GM23338 (cell line): ENCODE results near the gene PXMP4. TPM values are rescaled to one million over a fixed set of nuclear protein-coding genes. Genes with fewer than 3 reads are reported as not detected.

Experiments used
- ATAC-seq: fragments of 200-7000 bp; cut with Tn5 transposase; 3 replicates; pipeline ENCODE4 v1.9.1; 2020
- DNase-seq: peaks from one replicate; pipeline ENCODE4 v3.0.0-alpha.2; 2015; ENCODE audit warnings: low spot score
- H2AFZ ChIP-seq: fragments of 200-600 bp; sonication (generic); 2 replicates; pipeline ENCODE4 v1.8.0; 2016; ENCODE audit warnings: antibody characterized with exemption, mild to moderate bottlenecking, moderate library complexity
- H3F3A ChIP-seq: fragments of 200-600 bp; sonication (generic); replicated peaks from 2 replicates; pipeline ENCODE4 v1.8.0; 2017; ENCODE audit warnings: antibody characterized with exemption, mixed run types, low read depth
- H3K27ac ChIP-seq: fragments of 200-600 bp; sonication (generic); 2 replicates; pipeline ENCODE4 v1.6.1; 2016; ENCODE audit warnings: low read depth
- H3K27me3 ChIP-seq: fragments of 200-600 bp; sonication (generic); 2 replicates; pipeline ENCODE4 v1.8.0; 2016; ENCODE audit warnings: mild to moderate bottlenecking, mixed run types, moderate library complexity; ENCODE audit not compliant: insufficient read depth
- H3K36me3 ChIP-seq: fragments of 200-600 bp; sonication (generic); 2 replicates; pipeline ENCODE4 v1.8.0; 2016; ENCODE audit warnings: mild to moderate bottlenecking; ENCODE audit not compliant: insufficient read depth
- H3K4me1 ChIP-seq: fragments of 200-600 bp; sonication (generic); 2 replicates; pipeline ENCODE4 v1.8.0; 2016; ENCODE audit warnings: mild to moderate bottlenecking, moderate library complexity; ENCODE audit not compliant: insufficient read depth
- H3K4me2 ChIP-seq: fragments of 200-600 bp; sonication (generic); 2 replicates; pipeline ENCODE4 v1.7.1; 2017; ENCODE audit warnings: mixed run types
- H3K4me3 ChIP-seq: fragments of 200-600 bp; sonication (generic); 2 replicates; pipeline ENCODE4 v1.6.1; 2016; ENCODE audit warnings: mixed run types
- H3K79me2 ChIP-seq: fragments of 200-600 bp; sonication (generic); replicated peaks from 2 replicates; pipeline ENCODE4 v1.8.0; 2017; ENCODE audit warnings: mild to moderate bottlenecking; ENCODE audit not compliant: insufficient read depth
- H3K9me2 ChIP-seq: fragments of 200-600 bp; sonication (generic); 2 replicates; pipeline ENCODE4 v1.8.0; 2017; ENCODE audit not compliant: insufficient read depth
- H4K20me1 ChIP-seq: fragments of 200-600 bp; sonication (generic); replicated peaks from 2 replicates; pipeline ENCODE4 v1.8.0; 2017; ENCODE audit warnings: mild to moderate bottlenecking; ENCODE audit not compliant: insufficient read depth
- H3K27ac Mint-ChIP-seq: 2 replicates; pipeline ENCODE4 v1.8.0; 2020; ENCODE audit warnings: inconsistent platforms, mild to moderate bottlenecking, moderate library complexity, mixed read lengths
- H3K27me3 Mint-ChIP-seq: 3 replicates; pipeline ENCODE4 v1.8.0; 2022; ENCODE audit warnings: low read depth, mild to moderate bottlenecking, moderate library complexity, mixed read lengths, inconsistent platforms; ENCODE audit not compliant: insufficient read depth, poor library complexity
- H3K36me3 Mint-ChIP-seq: 3 replicates; pipeline ENCODE4 v1.8.0; 2021; ENCODE audit warnings: low read depth, mild to moderate bottlenecking, inconsistent platforms, moderate library complexity, mixed read lengths
- H3K4me1 Mint-ChIP-seq: 3 replicates; pipeline ENCODE4 v1.8.0; 2020; ENCODE audit warnings: mild to moderate bottlenecking, inconsistent platforms, mixed read lengths
- H3K4me3 Mint-ChIP-seq: 3 replicates; pipeline ENCODE4 v1.8.0; 2021; ENCODE audit warnings: moderate library complexity, mild to moderate bottlenecking, inconsistent platforms, mixed read lengths
- H3K9me3 Mint-ChIP-seq: 3 replicates; pipeline ENCODE4 v1.8.0; 2020; ENCODE audit warnings: moderate library complexity, mild to moderate bottlenecking, inconsistent platforms, mixed read lengths
- CREB1 ChIP-seq: fragments of 250-450 bp; sonication (Bioruptor Pico); IDR thresholded peaks from 2 replicates; pipeline ENCODE4 v1.5.0; 2020; ENCODE audit warnings: low read depth, mild to moderate bottlenecking, moderate library complexity
- EZH2phosphoT487 ChIP-seq: fragments of 200-600 bp; sonication (generic); IDR thresholded peaks from one replicate; pipeline ENCODE4 v1.8.1; 2018; ENCODE audit warnings: antibody characterized with exemption; ENCODE audit not compliant: unreplicated experiment
- JUNB ChIP-seq: IDR thresholded peaks from one replicate; pipeline ENCODE4 v1.6.1; 2016; ENCODE audit warnings: antibody characterized with exemption; ENCODE audit not compliant: unreplicated experiment
- POLR2AphosphoS5 ChIP-seq: IDR thresholded peaks from 2 replicates; pipeline ENCODE4 v1.6.1; 2016; ENCODE audit warnings: antibody characterized with exemption, low read depth
- ZNF114 ChIP-seq: fragments of 250-450 bp; sonication (Bioruptor Pico); IDR thresholded peaks from 2 replicates; pipeline ENCODE4 v1.5.0; 2020; ENCODE audit warnings: mild to moderate bottlenecking, moderate library complexity
- ZNF331 ChIP-seq: fragments of 250-450 bp; sonication (Bioruptor Pico); IDR thresholded peaks from 2 replicates; pipeline ENCODE4 v1.5.0; 2020; ENCODE audit warnings: low read depth, mild to moderate bottlenecking, moderate library complexity
- polyA plus RNA-seq: library from polyadenylated mRNA; unstranded; fragments of >200 nt; fragmentation: Nextera tagmentation; extraction: Ambion mirVana; gene quantifications from 2 replicates; pipeline ENCODE4 v1.2.1, GENCODE V29; 2016
- total RNA-seq: library from RNA; depleted of rRNA; stranded (reverse); fragments of >200 nt; shearing (Covaris generic); gene quantifications from 2 replicates; pipeline ENCODE4 v1.2.3, GENCODE V29; 2014
- TF ChIP-seq, protein P1 (sequence below): IDR thresholded peaks from one replicate; pipeline ENCODE4 v1.6.1; 2018; ENCODE audit warnings: antibody characterized with exemption; ENCODE audit not compliant: unreplicated experiment
- TF ChIP-seq, protein P2 (sequence below), 2 experiments: fragments of 200-600 bp in 1 of 2; sonication (generic) in 1 of 2; conservative IDR thresholded peaks; 2 replicates each; pipeline versions ENCODE4 v1.5.1 to v1.6.1; 2016 to 2017; ENCODE audit warnings: antibody characterized with exemption in 2 of 2, low read depth in 2 of 2, mild to moderate bottlenecking in 2 of 2, moderate library complexity in 1 of 2
- TF ChIP-seq, protein P3 (sequence below): IDR thresholded peaks from 2 replicates; pipeline ENCODE4 v1.6.1; 2016; ENCODE audit warnings: antibody characterized with exemption

PXMP4 gene
- total and polyA plus RNA-seq, 2 experiments from 2014 or later, result 1.2 to 3.5 TPM

DNA sequence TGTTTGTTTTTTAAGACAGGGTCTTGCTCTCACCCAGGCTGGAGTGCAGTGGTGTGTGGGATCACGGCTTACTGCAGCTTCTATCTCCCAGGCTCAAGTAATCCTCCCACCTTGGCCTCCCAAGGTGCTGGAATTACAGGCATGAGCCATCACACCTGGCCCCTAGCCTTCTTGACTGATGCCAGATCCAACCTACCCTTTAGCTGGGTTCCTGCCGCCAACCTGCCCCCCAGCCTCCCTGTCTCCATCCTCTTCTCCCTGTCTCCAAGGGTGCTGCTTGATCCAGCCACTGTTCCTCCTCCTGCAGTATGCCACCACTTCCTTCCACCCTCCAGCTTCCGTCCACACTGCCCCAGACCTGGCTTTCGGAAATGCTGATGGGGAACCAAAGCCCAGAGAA, 61.2 kb downstream of the PXMP4 start (continued):
- TF ChIP-seq, protein P1, sequence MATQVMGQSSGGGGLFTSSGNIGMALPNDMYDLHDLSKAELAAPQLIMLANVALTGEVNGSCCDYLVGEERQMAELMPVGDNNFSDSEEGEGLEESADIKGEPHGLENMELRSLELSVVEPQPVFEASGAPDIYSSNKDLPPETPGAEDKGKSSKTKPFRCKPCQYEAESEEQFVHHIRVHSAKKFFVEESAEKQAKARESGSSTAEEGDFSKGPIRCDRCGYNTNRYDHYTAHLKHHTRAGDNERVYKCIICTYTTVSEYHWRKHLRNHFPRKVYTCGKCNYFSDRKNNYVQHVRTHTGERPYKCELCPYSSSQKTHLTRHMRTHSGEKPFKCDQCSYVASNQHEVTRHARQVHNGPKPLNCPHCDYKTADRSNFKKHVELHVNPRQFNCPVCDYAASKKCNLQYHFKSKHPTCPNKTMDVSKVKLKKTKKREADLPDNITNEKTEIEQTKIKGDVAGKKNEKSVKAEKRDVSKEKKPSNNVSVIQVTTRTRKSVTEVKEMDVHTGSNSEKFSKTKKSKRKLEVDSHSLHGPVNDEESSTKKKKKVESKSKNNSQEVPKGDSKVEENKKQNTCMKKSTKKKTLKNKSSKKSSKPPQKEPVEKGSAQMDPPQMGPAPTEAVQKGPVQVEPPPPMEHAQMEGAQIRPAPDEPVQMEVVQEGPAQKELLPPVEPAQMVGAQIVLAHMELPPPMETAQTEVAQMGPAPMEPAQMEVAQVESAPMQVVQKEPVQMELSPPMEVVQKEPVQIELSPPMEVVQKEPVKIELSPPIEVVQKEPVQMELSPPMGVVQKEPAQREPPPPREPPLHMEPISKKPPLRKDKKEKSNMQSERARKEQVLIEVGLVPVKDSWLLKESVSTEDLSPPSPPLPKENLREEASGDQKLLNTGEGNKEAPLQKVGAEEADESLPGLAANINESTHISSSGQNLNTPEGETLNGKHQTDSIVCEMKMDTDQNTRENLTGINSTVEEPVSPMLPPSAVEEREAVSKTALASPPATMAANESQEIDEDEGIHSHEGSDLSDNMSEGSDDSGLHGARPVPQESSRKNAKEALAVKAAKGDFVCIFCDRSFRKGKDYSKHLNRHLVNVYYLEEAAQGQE, result no peak
- TF ChIP-seq CREB1 (CRISPR knock-in tag), result no peak
- no peak for TF ChIP-seq ZNF114 (CRISPR knock-in tag)
- TF ChIP-seq EZH2phosphoT487, result no peak
- no peak for TF ChIP-seq JUNB
- TF ChIP-seq, protein P2, sequence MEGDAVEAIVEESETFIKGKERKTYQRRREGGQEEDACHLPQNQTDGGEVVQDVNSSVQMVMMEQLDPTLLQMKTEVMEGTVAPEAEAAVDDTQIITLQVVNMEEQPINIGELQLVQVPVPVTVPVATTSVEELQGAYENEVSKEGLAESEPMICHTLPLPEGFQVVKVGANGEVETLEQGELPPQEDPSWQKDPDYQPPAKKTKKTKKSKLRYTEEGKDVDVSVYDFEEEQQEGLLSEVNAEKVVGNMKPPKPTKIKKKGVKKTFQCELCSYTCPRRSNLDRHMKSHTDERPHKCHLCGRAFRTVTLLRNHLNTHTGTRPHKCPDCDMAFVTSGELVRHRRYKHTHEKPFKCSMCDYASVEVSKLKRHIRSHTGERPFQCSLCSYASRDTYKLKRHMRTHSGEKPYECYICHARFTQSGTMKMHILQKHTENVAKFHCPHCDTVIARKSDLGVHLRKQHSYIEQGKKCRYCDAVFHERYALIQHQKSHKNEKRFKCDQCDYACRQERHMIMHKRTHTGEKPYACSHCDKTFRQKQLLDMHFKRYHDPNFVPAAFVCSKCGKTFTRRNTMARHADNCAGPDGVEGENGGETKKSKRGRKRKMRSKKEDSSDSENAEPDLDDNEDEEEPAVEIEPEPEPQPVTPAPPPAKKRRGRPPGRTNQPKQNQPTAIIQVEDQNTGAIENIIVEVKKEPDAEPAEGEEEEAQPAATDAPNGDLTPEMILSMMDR (conservative IDR thresholded peaks at IDR 0.05; ENCODE audit: low read depth in 2 of 2), result no peak

DNA sequence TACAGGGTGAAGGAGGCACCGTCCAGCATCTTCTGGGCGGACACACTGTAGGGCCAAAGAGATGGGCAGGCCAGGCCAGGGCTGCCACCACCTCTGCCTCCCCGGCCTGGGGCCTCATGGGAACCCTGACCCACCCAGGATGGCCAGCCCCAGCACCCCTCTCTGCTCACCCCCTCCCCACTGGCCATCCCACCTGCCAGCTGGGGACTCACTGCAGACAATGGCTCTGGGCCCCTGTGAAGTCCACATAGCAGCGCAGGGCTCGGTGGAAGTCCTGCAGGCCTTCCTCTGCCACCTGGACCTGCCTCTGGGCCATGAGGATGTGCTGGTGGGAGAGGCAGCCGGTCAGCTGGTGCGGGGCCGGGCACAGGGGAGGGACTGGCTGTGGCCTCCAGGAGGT, 61.6 kb downstream of the PXMP4 start:
- Histone ChIP-seq H3K4me3 (no peak overlapping the region), H3K79me2 (no peaks in the 10 kb centered on the region), H3K9me2 (no peaks in the 10 kb centered on the region), H3K4me2 (no peak overlapping the region), H3K27ac (no peak overlapping the region), H3K4me1 (no peaks in the 10 kb centered on the region; the same call in 1 of the 2 replicates), H3K36me3 (no peaks in the 10 kb centered on the region), H4K20me1 (no peaks in the 10 kb centered on the region; the same call in 1 of the 2 replicates), H2AFZ (no peak overlapping the region), H3K27me3 (0 out of 2 replicates have a peak, but pooled peaks cover 6% of the 10 kb centered on the region), H3F3A (no peaks in the 10 kb centered on the region)
- no peak for ATAC-seq
- DNase-seq, result no peak
- no peak overlapping the region for H3K27ac Mint-ChIP-seq
- no peaks in the 10 kb centered on the region; the same call in 2 of the 3 replicates for H3K36me3 Mint-ChIP-seq
- no peak overlapping the region for H3K4me3 Mint-ChIP-seq
- H3K4me1 Mint-ChIP-seq, result peaks cover 15% of the 10 kb centered on the region
- peaks cover 18% of the 10 kb centered on the region for H3K27me3 Mint-ChIP-seq
- H3K9me3 Mint-ChIP-seq, result no peaks in the 10 kb centered on the region; the same call in 2 of the 3 replicates
- TF ChIP-seq, protein P2 (conservative IDR thresholded peaks at IDR 0.05; ENCODE audit: low read depth in 2 of 2), result no peak
- TF ChIP-seq EZH2phosphoT487, result no peak
- no peak for TF ChIP-seq ZNF331 (CRISPR knock-in tag)
- TF ChIP-seq, protein P3, sequence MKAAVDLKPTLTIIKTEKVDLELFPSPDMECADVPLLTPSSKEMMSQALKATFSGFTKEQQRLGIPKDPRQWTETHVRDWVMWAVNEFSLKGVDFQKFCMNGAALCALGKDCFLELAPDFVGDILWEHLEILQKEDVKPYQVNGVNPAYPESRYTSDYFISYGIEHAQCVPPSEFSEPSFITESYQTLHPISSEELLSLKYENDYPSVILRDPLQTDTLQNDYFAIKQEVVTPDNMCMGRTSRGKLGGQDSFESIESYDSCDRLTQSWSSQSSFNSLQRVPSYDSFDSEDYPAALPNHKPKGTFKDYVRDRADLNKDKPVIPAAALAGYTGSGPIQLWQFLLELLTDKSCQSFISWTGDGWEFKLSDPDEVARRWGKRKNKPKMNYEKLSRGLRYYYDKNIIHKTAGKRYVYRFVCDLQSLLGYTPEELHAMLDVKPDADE, result no peak
- TF ChIP-seq, protein P1, result no peak
- no peak for TF ChIP-seq POLR2AphosphoS5
